Keratinocyte (primary cell): ENCODE measurements around the gene OAS3.
A peak's percentile ranks its signal among the peaks of the same experiment; 100 is the strongest.

ENCODE experiments used
- EZH2 ChIP-seq: IDR thresholded peaks from one replicate; pipeline ENCODE4 v1.6.1; 2012; ENCODE audit warnings: inconsistent platforms, mild to moderate bottlenecking, low read length, moderate library complexity
- TF ChIP-seq, protein P1 (sequence below), 3 experiments: IDR thresholded peaks in 1 of 3; conservative IDR thresholded peaks in 1 of 3; optimal IDR thresholded peaks in 1 of 3; 2 replicates in 2 of 3; 3 replicates in 1 of 3; pipeline versions ENCODE3 to v1.5.1; 2011; ENCODE audit warnings: low read length in 3 of 3, mild to moderate bottlenecking in 3 of 3, moderate library complexity in 2 of 3, control low read depth in 1 of 3, inconsistent platforms in 1 of 3; ENCODE audit not compliant: insufficient read depth in 2 of 3; ENCODE audit errors: extremely low read depth in 1 of 3

DNA sequence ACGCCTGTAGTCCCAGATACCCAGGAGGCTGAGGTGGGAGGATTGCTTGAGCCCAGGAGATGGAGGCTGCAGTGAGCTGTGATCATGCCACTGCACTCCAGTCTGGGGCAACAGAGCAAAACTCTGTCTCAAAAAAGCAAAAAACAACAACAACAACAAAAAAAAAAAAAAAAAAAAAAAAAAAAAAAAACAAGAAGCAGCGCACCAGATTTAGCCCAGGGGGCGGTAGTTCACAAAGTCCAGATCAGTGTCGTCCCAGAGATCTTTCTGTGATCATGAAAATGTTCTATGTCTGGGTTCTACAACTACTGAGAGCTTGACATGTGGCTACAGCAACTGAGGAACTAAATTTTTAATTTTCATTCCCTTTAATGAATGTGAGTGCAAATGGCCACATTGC lies 67.5 kb downstream of the OAS3 start:
- TF ChIP-seq, protein P1, sequence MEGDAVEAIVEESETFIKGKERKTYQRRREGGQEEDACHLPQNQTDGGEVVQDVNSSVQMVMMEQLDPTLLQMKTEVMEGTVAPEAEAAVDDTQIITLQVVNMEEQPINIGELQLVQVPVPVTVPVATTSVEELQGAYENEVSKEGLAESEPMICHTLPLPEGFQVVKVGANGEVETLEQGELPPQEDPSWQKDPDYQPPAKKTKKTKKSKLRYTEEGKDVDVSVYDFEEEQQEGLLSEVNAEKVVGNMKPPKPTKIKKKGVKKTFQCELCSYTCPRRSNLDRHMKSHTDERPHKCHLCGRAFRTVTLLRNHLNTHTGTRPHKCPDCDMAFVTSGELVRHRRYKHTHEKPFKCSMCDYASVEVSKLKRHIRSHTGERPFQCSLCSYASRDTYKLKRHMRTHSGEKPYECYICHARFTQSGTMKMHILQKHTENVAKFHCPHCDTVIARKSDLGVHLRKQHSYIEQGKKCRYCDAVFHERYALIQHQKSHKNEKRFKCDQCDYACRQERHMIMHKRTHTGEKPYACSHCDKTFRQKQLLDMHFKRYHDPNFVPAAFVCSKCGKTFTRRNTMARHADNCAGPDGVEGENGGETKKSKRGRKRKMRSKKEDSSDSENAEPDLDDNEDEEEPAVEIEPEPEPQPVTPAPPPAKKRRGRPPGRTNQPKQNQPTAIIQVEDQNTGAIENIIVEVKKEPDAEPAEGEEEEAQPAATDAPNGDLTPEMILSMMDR (optimal IDR thresholded peaks at IDR 0.05 in 1 of 3, IDR thresholded peaks at IDR 0.05 in 1 of 3, conservative IDR thresholded peaks at IDR 0.05 in 1 of 3; ENCODE audit: extremely low read depth in 1 of 3, insufficient read depth in 2 of 3, low read length in 3 of 3) = peak; percentile 22 to 41 (median 33)
- no peak for TF ChIP-seq EZH2
